Suppressor macrophage treated with lipopolysaccharide for 1 hour (primary cell): ENCODE data around the gene STX4.
A peak's percentile ranks its signal among the peaks of the same experiment; 100 is the strongest.

Experiments used
- DNase-seq, 3 donors: peaks; one replicate each; pipeline ENCODE4 v3.0.0-alpha.2; 2020 to 2022

The STX4 gene

GRCh38 chr16:31022544-31023251 lies 10.7 kb upstream of the STX4 start:
- DNase-seq = peak; percentile 35 to 75 (median 40)

- no peak for DNase-seq
These were observed 10.1 kb upstream of the STX4 start for GRCh38 chr16:31023252-31023602.

GRCh38 chr16:31023627-31024226 lies 9.6 kb upstream of the STX4 start:
- DNase-seq = no peak

GRCh38 chr16:31025339-31025738 lies 8.0 kb upstream of the STX4 start:
- DNase-seq = peak; percentile 74 to 82 (median 80)

- DNase-seq = no peak
These were observed 4.1 kb upstream of the STX4 start for GRCh38 chr16:31029272-31029671.

GRCh38 chr16:31031276-31031675 lies 2.1 kb upstream of the STX4 start:
- DNase-seq = peak in 2 of 3 donors; percentile 53 to 65

- DNase-seq = peak; percentile 90 to 95 (median 91)
These were observed 543 bp downstream of the STX4 start for GRCh38 chr16:31033709-31034492.

GRCh38 chr16:31036691-31037090 lies 3.3 kb downstream of the STX4 start:
- peak; percentile 60 to 63 (median 63) for DNase-seq

GRCh38 chr16:31038993-31039392 lies 5.6 kb downstream of the STX4 start:
- DNase-seq = no peak

- DNase-seq = no peak
These were observed 9.5 kb downstream of the STX4 start for GRCh38 chr16:31042866-31043265.

GRCh38 chr16:31043352-31043751 lies 10.0 kb downstream of the STX4 start:
- DNase-seq = no peak

GRCh38 chr16:31043898-31044481 lies 10.6 kb downstream of the STX4 start:
- DNase-seq = no peak

- DNase-seq = no peak
These were observed 17.1 kb downstream of the STX4 start for GRCh38 chr16:31050280-31051030.

- peak; percentile 87 to 93 (median 92) for DNase-seq
These were observed 18.8 kb downstream of the STX4 start for GRCh38 chr16:31052114-31052513.

GRCh38 chr16:31055613-31056012 lies 22.3 kb downstream of the STX4 start:
- no peak for DNase-seq

- DNase-seq = no peak
These were observed 27.9 kb downstream of the STX4 start for GRCh38 chr16:31061126-31061812.

GRCh38 chr16:31061813-31062440 lies 28.6 kb downstream of the STX4 start:
- no peak for DNase-seq

- no peak for DNase-seq
These were observed 30.1 kb downstream of the STX4 start for GRCh38 chr16:31063495-31063842.

- no peak for DNase-seq
These were observed 30.7 kb downstream of the STX4 start for GRCh38 chr16:31063843-31064611.

- DNase-seq = no peak
These were observed 31.6 kb downstream of the STX4 start for GRCh38 chr16:31064882-31065461.

GRCh38 chr16:31067342-31067741 lies 34.0 kb downstream of the STX4 start:
- DNase-seq = no peak
